Gastrocnemius medialis (tissue), 4 donors: ENCODE data around the gene FOXF2. TPM values are rescaled to one million over a fixed set of nuclear protein-coding genes. Genes with fewer than 3 reads are reported as not detected.

ENCODE experiments used
- ATAC-seq, 2 donors: fragments of 150-250 bp; one replicate each; pipeline ENCODE4 v1.9.1; 2016
- DNase-seq, 2 donors: peaks; one replicate each; pipeline ENCODE4 v3.0.0-alpha.2; 2019
- H3K27ac ChIP-seq, 4 donors: fragments of 200-600 bp; sonication (generic); 1 replicate in 1 of 4; 2 replicates in 3 of 4; pipeline ENCODE4 v1.5.1; 2016 to 2018; ENCODE audit warnings: mild to moderate bottlenecking in 2 of 4, moderate library complexity in 1 of 4
- H3K27me3 ChIP-seq, 3 donors: fragments of 200-600 bp; sonication (generic) in 2 of 3; 1 replicate in 1 of 3; 2 replicates in 2 of 3; pipeline versions ENCODE4 v1.5.1 to v1.6.0; 2016 to 2019; ENCODE audit warnings: mild to moderate bottlenecking in 1 of 3, moderate library complexity in 1 of 3
- H3K36me3 ChIP-seq, 2 donors: fragments of 200-600 bp; sonication (generic) in 1 of 2; one replicate each; pipeline ENCODE4 v1.5.1; 2017 to 2018
- H3K4me1 ChIP-seq, 2 donors: fragments of 200-600 bp; sonication (generic) in 1 of 2; one replicate each; pipeline ENCODE4 v1.5.1; 2016 to 2017; ENCODE audit warnings: mild to moderate bottlenecking in 2 of 2
- H3K4me3 ChIP-seq, 4 donors: fragments of 200-600 bp; sonication (generic) in 3 of 4; 1 replicate in 1 of 4; 2 replicates in 3 of 4; pipeline ENCODE4 v1.5.1; 2016 to 2019; ENCODE audit warnings: mild to moderate bottlenecking in 2 of 4
- H3K9me3 ChIP-seq, 3 donors: fragments of 200-600 bp; sonication (generic) in 2 of 3; 1 replicate in 1 of 3; 2 replicates in 2 of 3; pipeline ENCODE4 v1.5.1; 2016 to 2019
- POLR2A ChIP-seq, 2 donors: fragments of 450-650 bp; IDR thresholded peaks; one replicate each; pipeline ENCODE4 v1.6.1; 2017; ENCODE audit warnings: antibody characterized with exemption in 2 of 2, mild to moderate bottlenecking in 2 of 2, moderate library complexity in 2 of 2
- in situ Hi-C, 4 donors: fragments of 200-750 bp; cut with MboI; loops; one replicate each; pipeline versions ENCODE4 v1.15.0 to v1.8.0; 2017; ENCODE audit warnings: low sequenced_read_pairs in 4 of 4
- intact Hi-C: fragments of 100-400 bp; cut with DNase I; formaldehyde crosslinking; loops from one replicate; pipeline ENCODE4 v1.15.1; 2023; ENCODE audit warnings: low total_unique reads
- total RNA-seq, 4 donors: library from RNA; depleted of rRNA; stranded (reverse); fragments of >200 nt; gene quantifications; one replicate each; pipeline versions ENCODE4 v1.1.0 to v1.2.3, GENCODE V29; 2016
- TF ChIP-seq, protein P1 (sequence below), 5 experiments: fragments of 450-650 bp in 3 of 5; fragments of 200-600 bp in 2 of 5; sonication (generic) in 2 of 5; IDR thresholded peaks in 4 of 5; conservative IDR thresholded peaks in 1 of 5; 1 replicate in 4 of 5; 2 replicates in 1 of 5; pipeline ENCODE4 v1.5.1; 2016 to 2019; ENCODE audit warnings: antibody characterized with exemption in 5 of 5, mild to moderate bottlenecking in 3 of 5, moderate library complexity in 3 of 5

FOXF2 gene
- total RNA-seq, 4 donors from 2014 or later = 0.31 to 2.2 (median 1.1) TPM

- no peak for DNase-seq
- Histone ChIP-seq H3K36me3 (no peaks in the 10 kb centered on the region), H3K4me3 (no peak overlapping the region), H3K27me3 (peaks cover 84 to 93% (median 86%) of the 10 kb centered on the region in 3 donors), H3K9me3 (no peaks in the 10 kb centered on the region), H3K4me1 (peaks cover 5 to 11% of the 10 kb centered on the region in 2 donors), H3K27ac (no peak overlapping the region)
- ATAC-seq = no peak
- TF ChIP-seq POLR2A (IDR thresholded peaks at IDR 0.05) = no peak
- in situ Hi-C loops (loop anchor here in 3 of 4 donors (10.0 to 25.0 kb wide), 4 partner anchors 591 to 798 kb away; no protein-coding TSS in a partner anchor), intact Hi-C loops (no loop called here)
Observed at GRCh38 chr6:1385129-1386037, 4.0 kb upstream of the FOXF2 start.

DNA sequence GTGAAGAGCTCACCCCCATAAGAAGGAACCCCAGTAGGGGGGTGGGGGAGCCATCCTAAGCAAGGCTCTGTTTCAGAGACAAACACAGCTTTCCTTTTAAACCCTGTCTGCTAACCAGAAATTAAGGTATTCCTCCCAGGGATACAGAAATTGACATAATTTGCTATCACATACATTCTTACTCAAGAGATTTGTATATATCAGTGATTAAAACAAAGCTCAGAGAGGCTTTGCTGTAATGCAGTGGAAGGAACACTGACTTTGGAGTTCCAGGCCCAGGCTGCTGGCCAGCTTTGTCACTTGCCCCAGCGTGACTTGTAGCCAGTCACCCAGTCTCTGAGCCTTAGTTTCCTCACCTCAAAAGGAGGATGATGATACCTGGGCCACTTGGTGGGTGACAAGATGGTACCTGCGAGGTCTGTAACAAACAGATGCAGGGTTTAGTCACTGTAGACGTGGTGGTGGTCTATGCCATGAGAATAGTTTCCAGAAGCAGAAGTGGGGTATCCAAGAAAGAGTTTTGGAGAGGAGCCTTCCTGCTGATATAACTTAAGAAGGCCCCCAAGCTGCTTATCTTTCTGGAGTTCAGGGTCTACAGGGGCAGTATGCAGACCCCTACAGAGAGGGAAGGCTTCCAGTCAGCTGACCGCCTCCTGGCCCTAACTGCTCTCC is 3.2 kb upstream of the FOXF2 start:
- H3K4me3 ChIP-seq = no peak overlapping the region
- H3K27ac ChIP-seq = no peak overlapping the region
- no peaks in the 10 kb centered on the region for H3K9me3 ChIP-seq
- peaks cover 5 to 13% of the 10 kb centered on the region in 2 donors for H3K4me1 ChIP-seq
- DNase-seq = no peak
- TF ChIP-seq, protein P1, sequence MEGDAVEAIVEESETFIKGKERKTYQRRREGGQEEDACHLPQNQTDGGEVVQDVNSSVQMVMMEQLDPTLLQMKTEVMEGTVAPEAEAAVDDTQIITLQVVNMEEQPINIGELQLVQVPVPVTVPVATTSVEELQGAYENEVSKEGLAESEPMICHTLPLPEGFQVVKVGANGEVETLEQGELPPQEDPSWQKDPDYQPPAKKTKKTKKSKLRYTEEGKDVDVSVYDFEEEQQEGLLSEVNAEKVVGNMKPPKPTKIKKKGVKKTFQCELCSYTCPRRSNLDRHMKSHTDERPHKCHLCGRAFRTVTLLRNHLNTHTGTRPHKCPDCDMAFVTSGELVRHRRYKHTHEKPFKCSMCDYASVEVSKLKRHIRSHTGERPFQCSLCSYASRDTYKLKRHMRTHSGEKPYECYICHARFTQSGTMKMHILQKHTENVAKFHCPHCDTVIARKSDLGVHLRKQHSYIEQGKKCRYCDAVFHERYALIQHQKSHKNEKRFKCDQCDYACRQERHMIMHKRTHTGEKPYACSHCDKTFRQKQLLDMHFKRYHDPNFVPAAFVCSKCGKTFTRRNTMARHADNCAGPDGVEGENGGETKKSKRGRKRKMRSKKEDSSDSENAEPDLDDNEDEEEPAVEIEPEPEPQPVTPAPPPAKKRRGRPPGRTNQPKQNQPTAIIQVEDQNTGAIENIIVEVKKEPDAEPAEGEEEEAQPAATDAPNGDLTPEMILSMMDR (IDR thresholded peaks at IDR 0.05 in 4 of 5, conservative IDR thresholded peaks at IDR 0.05 in 1 of 5) = no peak
- TF ChIP-seq POLR2A (IDR thresholded peaks at IDR 0.05) = no peak
- no peaks in the 10 kb centered on the region for H3K36me3 ChIP-seq
- in situ Hi-C loops = loop anchor here in 3 of 4 donors (10.0 to 25.0 kb wide), 4 partner anchors 591 to 799 kb away; no protein-coding TSS in a partner anchor
- ATAC-seq = no peak
- peaks cover 82 to 89% (median 84%) of the 10 kb centered on the region in 3 donors for H3K27me3 ChIP-seq
- intact Hi-C loops = no loop called here

GRCh38 chr6:1387538-1387875 is 1.9 kb upstream of the FOXF2 start:
- H3K27ac ChIP-seq = no peak overlapping the region
- intact Hi-C loops = no loop called here
- H3K9me3 ChIP-seq = no peaks in the 10 kb centered on the region
- TF ChIP-seq, protein P1 (IDR thresholded peaks at IDR 0.05 in 4 of 5, conservative IDR thresholded peaks at IDR 0.05 in 1 of 5) = no peak
- no peak for TF ChIP-seq POLR2A (IDR thresholded peaks at IDR 0.05)
- peaks cover 5 to 9% of the 10 kb centered on the region in 2 donors for H3K4me1 ChIP-seq
- peaks cover 83 to 89% (median 87%) of the 10 kb centered on the region in 3 donors for H3K27me3 ChIP-seq
- in situ Hi-C loops = loop anchor here in 3 of 4 donors (10.0 to 25.0 kb wide), 4 partner anchors 593 to 800 kb away; no protein-coding TSS in a partner anchor
- H3K36me3 ChIP-seq = no peaks in the 10 kb centered on the region
- no peak overlapping the region for H3K4me3 ChIP-seq
- no peak for DNase-seq
- ATAC-seq = no peak

DNA sequence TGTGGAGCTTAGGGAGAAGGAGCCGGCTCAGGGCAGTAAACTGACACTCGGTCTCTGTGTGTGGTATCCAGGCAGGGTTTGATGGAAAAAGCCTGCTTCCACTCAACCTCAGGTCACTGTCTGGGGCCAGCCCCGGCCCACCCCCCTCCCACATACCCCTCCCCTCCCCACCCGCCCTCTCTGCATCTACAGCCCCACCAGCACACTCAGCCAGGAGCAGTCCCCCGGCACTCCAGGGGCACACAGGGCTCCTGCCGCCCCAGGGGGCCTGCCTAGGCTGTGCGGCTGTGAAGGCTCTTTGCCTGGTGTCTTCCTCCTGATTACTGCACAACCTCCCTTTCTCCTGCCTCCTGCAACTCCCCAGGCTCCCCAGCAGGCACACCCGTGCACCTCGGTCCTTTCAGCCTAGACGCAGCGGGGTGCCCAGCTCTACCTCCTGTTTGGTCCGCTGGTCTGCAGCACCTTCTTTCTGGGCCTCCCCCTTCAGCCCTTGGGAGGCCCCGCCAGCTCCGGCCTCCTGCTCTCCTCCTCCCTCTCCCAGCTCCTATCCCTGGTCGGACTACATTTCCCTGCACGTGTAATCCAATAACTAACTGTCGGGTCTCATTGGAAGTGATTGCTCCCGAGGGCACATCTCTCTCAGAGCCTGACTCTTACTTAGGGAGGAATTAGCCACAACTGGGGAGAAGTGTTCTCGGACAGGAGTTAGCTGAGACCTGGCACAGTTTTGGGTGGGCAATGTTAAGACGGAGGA is 1.3 kb upstream of the FOXF2 start:
- Histone ChIP-seq H3K9me3 (no peaks in the 10 kb centered on the region), H3K27ac (no peak overlapping the region), H3K4me1 (peaks cover 5 to 9% of the 10 kb centered on the region in 2 donors), H3K27me3 (peaks cover 83 to 89% (median 87%) of the 10 kb centered on the region in 3 donors), H3K36me3 (no peaks in the 10 kb centered on the region), H3K4me3 (no peak overlapping the region)
- no peak for DNase-seq
- no peak for ATAC-seq
- in situ Hi-C loops (loop anchor here in 3 of 4 donors (10.0 to 25.0 kb wide), 4 partner anchors 593 to 801 kb away; no protein-coding TSS in a partner anchor), intact Hi-C loops (no loop called here)
- TF ChIP-seq POLR2A (IDR thresholded peaks at IDR 0.05) = no peak
- TF ChIP-seq, protein P1 (IDR thresholded peaks at IDR 0.05 in 4 of 5, conservative IDR thresholded peaks at IDR 0.05 in 1 of 5) = no peak
